Activated CD4-positive, alpha-beta T cell treated with anti-CD3 and anti-CD28 coated beads, Interleukin-2, amount 50 U/mL, for 16 hours (primary cell): Measurements from ENCODE around the gene RGS2.
A peak's percentile ranks its signal among the peaks of the same experiment; 100 is the strongest.

Source experiments
- DNase-seq: peaks from one replicate; pipeline ENCODE4 v3.0.0-alpha.2; 2020

RGS2 gene

DNA sequence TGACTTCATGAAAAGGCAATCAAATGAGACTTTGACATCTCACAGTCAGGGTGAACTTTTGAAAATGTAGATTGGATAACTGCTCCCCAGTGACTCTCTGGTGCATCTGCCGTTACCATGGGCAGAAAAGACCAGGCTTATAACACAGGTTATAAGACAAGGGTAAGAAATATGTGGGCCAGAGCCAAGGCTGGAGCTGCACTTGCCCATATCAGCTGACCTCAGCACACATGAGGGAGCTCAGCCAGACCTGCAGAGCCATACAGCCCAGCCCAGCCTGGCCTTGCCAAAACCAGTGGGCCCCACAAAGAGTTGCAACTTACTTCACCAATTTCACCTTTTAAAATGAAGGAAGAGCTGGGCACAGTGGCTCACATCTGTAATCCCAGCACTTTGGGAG lies 11.7 kb upstream of the RGS2 start:
- no peak for DNase-seq

DNA sequence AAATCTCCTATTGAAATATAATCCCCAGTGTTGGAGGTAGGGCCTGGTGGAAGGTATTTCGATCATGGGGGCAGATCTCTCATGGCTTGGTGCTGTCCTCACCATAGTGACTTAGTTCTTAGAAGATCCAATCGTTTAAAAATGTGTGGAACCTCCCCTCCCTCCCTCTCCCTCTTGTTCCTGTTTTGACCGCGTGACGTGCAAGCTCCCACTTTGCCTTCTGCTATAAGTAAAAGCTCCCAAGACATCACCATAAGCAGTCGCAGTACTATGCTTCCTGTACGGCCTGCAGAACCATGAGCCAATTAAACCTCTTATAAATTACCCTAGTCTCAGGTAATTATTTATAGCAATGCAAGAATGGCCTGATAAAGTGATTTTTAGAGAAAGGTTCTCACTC lies 10.9 kb upstream of the RGS2 start:
- no peak for DNase-seq

GRCh38 chr1:192801451-192801850 lies 7.4 kb upstream of the RGS2 start:
- DNase-seq, result no peak

DNA sequence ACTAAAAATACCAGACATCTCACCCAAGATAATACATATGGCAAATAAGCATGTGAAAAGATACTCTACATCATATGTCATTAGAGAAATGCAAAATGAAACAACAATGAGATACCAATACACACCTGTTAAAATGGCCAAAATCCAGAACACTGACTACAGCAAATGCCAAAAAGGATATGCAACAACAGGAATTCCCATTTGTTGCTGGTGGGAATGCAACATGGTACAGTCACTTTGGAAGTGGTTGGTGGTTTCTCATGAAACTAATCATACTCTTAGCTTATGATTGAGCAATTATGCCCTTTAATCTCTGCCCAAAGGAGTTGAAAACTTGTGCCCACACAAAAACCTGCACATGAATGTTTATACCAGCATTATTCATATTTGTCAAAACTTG lies 6.4 kb upstream of the RGS2 start:
- DNase-seq, result no peak

DNA sequence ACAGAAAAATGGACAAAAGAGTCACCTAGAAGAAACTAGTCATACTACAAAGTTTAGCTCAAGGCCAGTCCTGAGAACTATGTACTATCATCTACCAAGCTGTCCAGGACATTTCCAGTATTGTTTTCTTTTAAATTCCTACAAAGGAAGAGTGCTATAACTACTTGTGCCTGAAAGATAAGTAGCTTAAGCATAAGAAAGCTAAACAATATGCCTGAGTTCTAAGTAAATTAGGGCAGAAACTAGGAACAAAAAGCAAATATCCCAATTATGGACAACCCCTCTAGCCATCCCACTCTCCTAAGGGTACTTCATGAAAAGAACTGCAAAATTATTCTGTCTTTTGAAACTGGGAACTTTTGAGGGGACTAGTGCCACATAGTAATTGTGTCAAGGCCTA lies 5.3 kb upstream of the RGS2 start:
- no peak for DNase-seq

DNA sequence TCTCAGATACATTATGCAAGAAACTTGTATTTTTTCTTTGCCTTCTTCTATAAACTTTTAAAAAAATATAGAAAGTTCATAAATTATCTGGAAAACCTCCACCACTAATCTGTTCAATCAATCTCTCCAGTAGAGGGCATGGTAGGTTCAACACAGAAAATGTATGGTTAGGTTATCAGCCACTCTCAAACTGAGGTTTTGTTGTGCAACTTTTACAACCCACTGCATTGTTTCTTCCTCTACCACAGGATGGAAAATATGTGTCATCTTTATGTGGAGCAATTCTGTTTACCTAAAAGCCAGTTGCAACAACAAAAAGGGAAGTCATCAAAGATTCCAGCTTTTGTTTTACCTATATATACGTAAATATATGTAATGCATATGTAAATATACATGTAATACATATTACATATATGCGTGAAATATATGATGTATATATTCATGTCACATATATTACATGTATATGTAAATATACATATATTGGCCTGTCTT lies 3.0 kb upstream of the RGS2 start:
- peak; percentile 92 for DNase-seq

DNA sequence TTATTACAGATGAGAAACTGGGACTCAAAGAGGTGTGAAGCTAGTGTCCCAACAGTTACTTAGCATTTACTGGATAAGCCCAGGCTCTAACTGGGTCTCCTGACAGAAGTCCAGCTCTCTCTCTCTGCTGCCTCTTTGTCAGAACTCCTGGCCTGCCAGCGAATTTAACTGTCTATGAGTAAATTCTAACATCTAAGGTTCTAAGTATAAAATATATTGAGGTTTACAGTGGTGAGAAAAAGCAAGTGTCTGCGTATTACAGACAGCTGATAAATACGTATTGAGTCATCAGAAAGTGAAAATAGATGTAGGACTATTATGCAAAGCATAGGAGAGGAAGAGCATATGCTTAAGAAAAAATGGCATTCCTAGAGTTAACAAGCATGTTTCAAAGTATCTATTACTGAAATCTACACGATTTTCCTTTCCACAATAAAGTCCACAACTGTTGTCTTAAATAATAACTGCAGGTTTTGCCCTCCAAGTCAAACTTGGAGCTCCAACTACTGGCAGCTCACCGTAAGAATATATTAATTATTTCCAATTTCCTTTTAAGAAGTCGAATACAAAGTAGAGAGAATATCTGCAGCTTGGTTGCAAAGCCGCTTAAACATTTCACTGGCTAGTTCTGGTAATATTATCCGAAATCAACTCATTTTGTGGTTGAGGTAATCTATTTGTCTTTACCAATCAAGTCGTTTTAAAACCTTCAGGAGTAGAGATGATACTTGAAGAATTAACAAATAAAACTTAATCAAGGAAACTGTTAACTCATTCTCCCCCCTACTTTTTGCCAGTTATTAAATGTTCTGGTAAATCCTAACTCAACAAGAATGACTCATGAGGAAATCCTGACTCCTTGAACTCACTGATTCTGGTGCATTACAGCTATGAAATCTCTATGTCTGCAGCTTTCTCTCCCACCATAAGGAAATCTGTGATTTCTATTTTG lies 1.4 kb upstream of the RGS2 start:
- peak; percentile 54 for DNase-seq

DNA sequence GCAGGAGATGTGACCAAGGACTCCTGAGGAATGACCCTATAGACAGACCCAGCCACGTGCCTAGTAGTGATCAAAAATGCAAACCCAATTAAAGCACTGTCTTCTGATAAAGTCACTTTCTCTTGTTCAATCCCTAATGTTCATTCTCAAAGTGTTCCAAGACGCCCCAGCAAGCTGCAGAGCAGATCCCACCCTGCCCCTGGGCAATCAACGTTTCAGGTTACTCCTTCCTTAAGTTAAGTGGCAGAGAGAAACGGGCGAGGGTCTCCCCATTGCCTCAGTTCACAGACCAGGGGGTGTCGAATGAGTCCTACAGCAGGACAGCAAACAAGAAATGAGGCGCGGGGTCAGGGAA lies 699 bp upstream of the RGS2 start:
- no peak for DNase-seq

GRCh38 chr1:192809307-192810252 lies 741 bp downstream of the RGS2 start:
- peak; percentile 63 for DNase-seq

DNA sequence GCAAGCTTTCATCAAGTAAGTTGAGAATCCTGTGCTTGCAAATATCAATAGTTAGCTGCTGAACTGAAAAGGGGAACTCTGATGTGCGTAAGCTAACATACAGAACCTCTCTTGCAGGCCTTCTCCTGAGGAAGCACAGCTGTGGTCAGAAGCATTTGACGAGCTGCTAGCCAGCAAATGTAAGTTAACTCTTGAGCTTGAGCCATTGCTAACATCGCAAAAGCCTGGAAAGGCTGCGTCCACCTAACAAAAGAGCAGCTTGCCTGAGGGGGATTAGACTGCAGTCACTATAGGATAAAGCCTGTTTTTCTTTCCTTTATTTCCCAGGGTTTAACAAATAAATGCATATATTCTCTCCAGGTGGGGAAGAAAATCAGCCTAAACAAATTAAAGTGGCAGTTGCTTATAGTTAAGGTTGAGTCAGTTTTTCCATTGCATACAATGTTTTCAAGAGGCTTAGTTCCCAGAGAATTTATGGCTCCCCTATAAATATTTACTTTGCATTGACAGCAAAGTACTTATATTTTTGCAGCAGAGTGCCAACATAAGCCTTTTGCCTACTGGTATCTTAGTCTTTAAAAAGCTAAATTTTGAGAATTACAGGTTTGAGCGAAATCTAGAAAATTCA lies 1.5 kb downstream of the RGS2 start:
- no peak for DNase-seq

- DNase-seq, result no peak
Observed at GRCh38 chr1:192811006-192811405, 2.2 kb downstream of the RGS2 start.

- DNase-seq, result no peak
Observed at GRCh38 chr1:192811594-192812239, 2.9 kb downstream of the RGS2 start.

DNA sequence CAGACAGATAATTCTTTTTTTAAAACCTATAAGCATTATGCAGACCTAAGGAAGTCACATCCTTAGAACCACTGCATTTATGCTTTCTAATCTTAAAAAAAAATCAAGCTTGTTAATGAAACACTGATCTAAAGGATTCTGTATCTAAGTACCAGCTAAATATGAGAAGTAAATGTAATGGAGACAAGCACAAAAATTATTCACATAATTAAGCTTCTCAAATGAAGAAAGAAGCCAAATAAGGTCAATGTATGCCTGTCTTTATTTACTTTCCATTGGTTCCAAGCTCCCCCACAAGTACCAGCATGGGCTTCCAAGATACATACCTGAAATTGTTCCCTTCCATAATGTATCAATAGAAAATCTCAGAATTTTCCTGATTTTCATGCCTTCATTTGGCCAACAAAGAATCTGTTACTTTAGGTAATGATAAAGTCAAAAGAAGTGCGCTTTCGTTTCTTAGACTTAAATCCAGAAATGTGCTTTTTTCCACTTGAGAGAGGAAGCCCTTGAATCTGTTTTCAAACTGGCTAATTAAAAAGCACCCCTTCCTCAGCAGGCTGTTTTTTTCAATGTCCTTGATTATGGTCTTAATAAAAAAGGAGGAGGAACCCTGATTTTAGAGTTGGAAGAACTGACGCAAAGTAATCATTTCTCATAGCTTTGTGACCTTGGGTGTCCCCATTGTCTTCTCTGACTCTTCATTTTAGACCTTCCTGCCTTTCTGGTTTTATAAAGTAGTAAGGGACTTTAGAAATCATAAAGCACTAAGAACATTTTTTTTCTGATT lies 3.8 kb downstream of the RGS2 start:
- DNase-seq, result no peak

DNA sequence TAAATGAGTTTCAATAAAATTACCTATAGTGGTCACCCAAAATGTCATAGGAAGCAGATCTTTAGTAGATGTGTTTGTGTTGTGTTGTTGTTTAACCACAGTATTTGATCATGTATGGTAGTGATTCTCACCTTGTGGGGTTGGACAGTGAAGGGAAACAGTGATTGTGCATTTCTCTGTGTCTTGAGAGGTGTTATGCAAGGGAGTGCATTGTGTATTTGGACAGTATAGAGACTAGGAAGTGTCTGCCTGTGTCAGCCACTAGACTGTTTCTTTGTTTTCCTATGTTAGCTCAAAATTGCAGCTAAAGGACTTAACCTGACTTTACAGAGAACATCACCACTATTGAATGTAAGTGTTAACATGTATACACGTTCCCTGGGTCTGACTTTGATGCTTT lies 6.0 kb downstream of the RGS2 start:
- DNase-seq, result no peak

DNA sequence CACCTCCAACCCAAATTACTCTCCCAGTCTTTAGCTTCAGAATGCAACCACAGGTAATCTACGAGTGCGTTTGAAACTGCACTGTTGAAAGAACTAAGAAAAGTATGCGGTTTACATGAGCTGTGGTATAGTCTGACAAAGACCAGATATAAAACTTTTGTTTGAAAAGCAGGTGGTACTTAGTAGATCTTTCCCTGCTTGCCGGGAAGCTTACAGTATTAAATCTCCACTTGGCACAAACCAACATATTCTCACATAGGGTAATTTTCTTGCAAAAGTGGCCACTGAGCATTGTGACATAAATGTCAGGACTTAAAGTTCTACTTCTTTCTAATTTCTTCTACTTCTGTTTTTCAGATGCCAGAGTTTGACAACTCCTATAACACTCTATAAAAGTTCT lies 8.4 kb downstream of the RGS2 start:
- no peak for DNase-seq

- DNase-seq, result no peak
Observed at GRCh38 chr1:192821296-192821695, 12.5 kb downstream of the RGS2 start.

- no peak for DNase-seq
Observed at GRCh38 chr1:192824511-192824910, 15.7 kb downstream of the RGS2 start.

- no peak for DNase-seq
Observed at GRCh38 chr1:192826791-192827546, 18.1 kb downstream of the RGS2 start.

DNA sequence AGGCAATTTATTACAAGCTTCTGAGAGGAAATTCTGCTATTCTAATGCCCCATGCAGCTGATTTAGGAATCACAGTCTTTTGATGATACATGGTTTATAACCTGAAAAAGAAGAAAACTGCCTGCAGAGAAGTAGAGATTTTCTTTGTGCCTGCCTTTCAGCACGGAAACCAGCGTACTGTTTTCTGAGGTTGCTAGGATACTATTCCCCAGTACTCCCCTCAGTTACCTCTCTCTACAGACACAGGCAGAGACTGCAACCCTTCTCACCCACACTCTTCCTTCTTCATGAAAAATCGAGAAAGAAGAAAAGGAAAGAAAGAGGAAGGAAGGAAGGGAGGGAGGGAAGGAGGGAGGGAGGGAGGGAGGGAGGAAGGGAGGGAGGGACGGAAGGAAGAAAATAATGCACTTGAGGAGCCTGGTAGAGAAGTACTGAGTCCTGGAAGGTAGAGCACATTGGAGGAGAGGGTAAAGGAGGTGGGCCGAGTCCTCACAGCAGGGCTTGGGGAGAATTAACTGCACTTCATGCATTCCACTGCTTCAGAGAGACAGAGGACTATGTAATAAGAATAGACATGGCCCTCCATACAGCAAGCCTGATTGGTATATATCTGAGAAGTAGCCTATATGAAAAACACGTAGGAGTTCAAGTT lies 21.9 kb downstream of the RGS2 start:
- DNase-seq, result no peak

- DNase-seq, result no peak
Observed at GRCh38 chr1:192831706-192832355, 23.0 kb downstream of the RGS2 start.
